Stimulated activated CD4-positive, alpha-beta T cell treated with anti-CD3 and anti-CD28 coated beads, TNF-alpha, amount 100 ng/mL, for 1 hour (primary cell): ENCODE data around the gene EGFL7.
A peak's percentile ranks its signal among the peaks of the same experiment; 100 is the strongest.

Experiments
- DNase-seq, 3 donors: peaks; one replicate each; pipeline ENCODE4 v3.0.0-alpha.2; 2020; ENCODE audit warnings: low read depth in 3 of 3, low spot score in 1 of 3

EGFL7 gene

DNA sequence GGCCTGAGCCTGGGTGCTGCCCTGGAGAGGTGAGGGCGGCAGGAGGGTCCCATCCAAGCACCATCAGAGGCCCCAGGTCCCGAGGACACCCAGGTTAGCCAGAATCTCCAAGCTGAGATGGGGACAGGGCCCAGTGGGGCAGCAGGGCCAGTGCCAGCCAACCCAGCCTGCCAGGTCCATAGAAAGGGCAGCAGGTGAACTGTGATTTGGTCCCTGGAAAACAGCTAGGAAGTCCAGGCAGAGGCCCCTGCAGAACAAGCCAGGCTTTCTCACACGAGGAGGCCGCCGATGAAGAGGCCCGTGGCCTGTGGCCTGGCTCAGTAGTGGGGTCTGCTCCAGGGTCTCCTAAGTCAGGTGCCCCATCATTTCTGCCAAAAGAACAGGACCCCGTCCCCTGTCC, 22.5 kb downstream of the EGFL7 start:
- DNase-seq, result no peak

DNA sequence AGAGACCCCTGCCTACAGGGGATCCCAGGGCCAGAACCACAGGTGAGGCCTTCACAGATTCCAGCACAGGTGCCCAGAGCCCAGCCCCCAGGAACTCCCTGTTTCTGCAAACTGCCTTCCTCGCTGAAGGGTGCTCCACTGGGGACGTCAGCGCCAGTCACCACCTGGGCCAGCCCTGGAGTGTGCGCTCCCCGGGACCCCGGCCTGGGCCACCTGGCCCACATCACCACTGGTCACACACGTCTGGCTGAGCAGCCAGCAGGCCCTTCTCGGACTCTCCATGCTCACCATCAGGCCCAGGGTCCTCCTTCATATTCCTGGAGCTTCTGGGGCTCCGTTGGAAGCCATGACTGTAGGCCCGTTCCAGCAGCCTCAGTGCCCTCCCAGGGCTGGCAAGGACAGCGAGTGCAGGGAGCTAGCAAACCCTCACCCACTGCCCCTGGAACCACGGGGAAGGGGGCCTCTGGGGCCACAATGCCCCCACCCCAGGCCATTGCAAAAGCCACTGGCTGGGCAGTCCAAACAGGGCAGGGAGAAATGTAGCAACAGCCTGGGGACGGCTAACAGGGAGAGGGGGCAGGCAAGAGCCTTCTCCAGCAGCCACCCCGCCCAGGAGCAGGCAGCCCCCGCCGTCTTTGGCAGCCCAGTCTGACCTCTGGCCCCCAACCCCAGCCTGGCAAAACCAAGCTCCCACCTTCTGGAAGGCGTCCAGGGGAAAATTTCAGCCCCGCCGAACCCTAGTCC, 23.2 kb downstream of the EGFL7 start:
- DNase-seq, result no peak

DNA sequence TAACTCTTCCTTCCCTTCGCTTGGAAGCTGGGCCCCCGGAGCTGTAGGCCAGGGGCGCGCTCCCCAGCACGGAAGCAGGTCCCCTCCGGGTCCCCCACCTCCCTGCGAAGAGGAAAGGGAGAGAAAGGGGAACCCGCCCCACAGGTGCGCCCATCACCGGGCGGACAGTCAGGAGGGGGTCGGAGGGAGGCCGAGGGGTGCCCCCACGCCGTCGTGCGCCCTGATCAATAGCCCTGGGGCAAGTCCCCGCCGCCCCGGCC, 23.7 kb downstream of the EGFL7 start:
- DNase-seq, result no peak

DNA sequence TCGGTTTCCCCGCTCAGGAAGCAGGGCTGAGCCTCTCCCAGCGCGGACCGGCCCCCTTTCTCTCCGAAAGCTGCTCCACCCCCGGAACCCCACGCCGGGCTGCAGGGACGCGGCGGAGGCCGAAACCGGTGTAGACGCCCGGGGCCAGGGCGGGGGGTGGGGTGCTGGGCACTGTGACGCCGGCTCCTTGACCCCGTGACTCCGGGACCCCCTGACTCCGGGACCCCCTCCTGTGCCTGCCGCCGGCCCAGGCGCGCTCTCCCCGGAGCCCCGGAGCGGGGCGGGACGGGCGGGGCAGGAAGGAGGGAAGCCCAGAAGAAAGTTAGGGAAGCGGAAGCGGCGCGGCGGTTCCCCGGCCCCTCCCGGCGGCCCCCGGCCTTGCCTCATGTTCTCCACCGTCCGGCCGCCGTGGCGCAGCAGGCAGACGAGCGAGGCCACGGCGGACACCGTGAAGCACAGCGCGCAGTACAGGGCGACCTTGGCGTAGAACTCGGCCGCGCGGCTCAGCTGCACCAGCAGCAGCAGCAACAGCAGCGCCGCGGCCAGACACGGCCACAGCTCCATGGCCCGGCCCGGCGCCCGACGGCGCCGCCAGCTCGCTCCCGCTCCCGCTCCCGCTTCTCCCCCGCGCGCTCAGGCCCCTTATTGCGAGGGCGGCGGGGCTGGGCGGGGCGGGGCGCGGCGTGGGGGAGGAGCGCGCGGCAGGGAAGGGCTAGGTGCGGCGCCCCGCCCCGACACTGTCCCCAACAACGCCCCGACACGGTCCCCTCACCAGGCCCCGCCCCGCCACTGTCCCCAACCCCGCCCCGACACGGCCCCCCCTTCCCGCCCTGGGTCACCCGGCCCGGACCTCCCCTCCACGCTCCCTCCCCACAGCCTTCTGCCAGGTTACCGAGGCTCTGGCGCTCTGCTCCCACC, 24.3 kb downstream of the EGFL7 start, which contains the start of gene AGPAT2:
Gene AGPAT2, minus strand, starts transcription at position 664 of the 918 bp plus-strand sequence. Its CDS starts 100 bp downstream, at position 564.
- peak in 2 of 3 donors; percentile 21 to 54 for DNase-seq

DNA sequence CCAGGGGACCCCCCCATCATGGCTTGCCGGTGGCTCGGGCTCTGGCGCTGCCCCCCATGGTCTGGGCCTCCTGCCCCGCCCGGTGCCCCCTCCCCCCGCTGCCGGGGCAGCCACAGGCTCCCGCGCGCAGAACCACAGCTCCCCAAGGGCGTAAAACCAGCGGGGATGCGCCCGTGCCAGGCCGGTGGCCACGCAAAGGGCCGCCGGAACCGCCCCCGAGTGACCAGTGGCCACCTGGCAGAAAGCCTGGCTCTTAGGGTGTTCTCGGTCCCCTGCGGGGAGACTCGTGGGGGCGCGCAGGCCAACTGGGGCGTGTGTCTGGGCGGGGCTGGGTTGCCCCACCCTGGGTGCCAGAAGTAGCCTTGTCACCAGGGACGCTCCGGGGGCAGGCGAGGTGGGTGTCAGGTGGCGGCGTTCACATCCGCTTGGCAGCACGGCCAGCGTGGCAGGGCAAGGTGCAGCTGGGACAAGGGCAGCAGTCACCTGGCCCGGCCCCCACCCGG, 25.1 kb downstream of the EGFL7 start:
- DNase-seq, result no peak

DNA sequence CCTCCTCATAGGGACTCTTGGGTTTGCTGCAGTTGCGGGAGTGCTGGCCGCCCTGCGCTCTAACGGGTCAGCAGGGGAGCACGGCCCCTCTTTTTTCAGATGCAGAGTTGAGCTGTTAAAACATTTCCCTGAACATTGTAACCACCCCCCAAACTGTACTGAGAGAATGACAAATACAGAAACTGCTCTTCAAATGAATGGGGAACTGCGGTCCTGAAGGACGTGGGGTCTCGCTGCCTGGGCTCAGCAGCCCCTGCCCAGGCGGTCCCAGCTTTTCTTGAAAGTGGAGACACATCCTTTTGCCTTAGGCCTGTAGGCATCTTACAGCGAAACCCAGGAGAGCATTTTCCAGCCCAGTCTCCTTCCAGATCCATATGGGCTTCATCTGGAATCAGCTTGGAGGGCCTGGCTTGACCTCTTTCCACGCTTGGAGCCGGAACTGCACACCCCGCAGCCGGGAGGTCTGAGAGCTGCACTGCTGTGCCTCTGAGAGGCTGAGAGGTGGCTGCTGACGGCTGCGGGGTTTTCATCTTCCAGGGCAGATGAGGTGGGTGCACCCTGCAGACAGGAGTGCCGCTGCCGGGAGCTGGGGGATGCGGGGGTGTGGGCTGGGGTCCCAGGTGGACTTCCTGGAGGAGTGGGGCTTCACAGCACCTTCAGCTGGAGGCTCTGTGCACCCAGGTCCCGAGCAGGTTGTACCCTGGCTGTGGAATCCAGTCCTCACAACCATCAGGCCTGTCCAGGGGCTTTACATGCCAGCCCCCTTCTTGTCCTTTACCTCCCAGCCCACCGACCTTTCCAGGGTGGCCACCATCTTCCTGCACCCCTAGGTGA, 25.8 kb downstream of the EGFL7 start:
- no peak for DNase-seq

DNA sequence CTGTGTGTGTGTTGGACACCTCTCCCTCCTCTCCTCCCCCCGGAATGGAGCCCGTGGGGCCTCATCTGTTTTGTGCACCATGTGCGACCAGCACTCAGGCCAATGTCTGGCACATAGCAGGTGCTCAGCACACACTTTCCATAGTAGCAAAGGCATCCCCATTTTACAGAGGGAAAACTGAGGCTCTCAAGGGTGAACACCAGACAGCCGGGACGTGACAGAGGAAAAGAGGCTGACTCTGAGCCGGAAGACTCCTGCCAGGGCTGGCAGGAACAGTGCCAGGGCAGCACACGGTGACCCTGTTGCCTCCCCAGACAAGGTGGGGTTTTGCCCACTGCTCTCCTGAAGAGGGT, 26.4 kb downstream of the EGFL7 start:
- no peak for DNase-seq

DNA sequence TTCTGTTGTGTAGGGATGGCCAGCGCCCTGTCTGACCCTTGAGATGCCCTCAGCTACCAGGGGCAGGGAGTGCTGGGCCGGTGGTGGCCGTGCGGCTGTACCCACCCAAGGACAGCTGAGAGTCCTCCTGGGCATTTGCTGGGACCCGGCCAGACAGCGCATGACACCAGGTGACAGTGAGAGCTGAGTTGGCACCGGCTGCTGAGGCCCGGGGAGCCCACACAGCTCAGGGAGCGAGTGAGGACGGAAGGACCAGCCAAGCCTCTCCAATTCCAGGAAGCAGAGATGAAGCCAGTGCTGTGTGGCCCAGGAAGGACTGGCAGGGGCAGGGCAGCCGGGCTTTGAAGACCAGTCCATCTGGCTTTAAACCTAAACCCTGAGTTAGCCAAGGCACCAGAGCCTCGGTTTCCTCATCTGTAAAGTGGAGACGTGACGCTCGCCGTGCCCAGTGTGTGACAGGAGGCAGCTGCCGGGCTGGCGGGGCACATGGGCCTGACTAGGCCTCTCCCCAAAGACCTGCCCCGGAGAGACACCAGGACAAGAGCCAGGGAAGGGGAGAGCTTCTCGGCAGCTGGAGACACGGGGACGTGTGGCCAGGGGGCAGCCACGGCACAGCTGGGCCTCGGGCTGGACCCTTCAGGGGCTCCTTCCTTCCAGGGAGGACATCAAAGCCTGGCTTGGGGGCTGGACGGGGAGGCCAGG, 27.5 kb downstream of the EGFL7 start:
- DNase-seq, result no peak

DNA sequence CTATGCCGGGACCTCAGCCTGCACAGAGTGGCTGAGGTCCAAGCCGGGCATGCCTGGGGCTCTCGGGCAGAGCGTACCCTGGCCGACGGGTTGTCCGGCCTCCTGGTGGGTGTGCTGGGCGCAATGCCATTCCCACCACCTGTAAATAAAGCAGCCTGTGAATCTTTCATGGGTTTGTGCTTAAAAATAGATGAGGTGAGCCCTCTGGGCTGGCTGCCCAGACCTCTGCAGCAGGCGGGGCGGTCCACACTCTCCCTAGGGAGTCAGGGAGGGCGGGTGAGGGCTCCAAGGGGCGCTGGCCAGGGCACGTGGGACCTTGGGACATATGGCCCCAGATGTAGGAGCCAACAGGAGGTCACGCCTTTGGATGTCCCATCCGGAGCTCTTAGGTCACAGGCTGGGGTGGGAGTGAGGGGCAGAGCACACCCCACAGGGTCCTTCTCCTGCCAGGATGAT, 28.1 kb downstream of the EGFL7 start:
- DNase-seq, result no peak

DNA sequence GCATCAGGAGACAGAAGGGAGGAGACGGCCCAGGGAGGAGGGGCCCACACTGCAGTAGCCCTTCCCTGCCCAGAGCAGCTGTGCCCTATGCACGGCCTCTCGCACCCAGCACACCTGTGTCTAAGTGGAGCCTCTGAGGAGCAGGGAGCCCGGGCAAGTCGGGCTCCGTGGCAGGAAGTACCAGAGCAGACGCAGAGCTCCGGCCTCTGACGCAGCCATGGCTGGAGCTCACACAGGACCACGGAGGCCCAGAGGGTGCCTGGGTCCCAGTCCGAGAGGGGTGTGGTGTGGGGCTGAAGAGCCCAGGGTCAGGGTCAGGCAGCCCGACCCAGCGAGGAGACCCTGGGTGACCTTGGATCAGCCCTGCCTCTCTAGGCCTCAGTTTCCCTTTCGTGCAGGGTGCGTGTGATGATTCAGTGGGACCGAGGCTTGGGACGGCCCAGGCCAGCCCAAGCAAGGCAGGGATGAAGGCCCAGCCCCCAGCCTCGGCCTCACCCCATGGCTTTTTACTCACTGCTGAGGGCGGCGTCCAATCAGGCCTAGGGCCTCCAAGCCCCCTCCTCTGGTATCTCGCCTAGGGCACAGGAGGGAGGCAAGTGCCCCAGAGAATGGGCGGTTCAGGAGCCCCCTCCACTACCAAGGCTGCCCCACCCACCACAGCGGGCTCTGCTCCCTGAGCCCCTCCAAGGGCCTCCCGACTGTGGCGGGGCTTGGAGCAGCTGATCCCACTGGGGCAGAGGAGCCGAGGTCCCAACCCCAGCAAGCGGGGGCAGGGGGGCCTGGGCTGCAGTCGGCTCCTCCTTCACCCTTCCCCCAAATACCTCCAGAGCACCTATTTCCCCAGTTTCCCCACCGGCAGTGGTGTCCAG, 28.8 kb downstream of the EGFL7 start:
- DNase-seq, result no peak

DNA sequence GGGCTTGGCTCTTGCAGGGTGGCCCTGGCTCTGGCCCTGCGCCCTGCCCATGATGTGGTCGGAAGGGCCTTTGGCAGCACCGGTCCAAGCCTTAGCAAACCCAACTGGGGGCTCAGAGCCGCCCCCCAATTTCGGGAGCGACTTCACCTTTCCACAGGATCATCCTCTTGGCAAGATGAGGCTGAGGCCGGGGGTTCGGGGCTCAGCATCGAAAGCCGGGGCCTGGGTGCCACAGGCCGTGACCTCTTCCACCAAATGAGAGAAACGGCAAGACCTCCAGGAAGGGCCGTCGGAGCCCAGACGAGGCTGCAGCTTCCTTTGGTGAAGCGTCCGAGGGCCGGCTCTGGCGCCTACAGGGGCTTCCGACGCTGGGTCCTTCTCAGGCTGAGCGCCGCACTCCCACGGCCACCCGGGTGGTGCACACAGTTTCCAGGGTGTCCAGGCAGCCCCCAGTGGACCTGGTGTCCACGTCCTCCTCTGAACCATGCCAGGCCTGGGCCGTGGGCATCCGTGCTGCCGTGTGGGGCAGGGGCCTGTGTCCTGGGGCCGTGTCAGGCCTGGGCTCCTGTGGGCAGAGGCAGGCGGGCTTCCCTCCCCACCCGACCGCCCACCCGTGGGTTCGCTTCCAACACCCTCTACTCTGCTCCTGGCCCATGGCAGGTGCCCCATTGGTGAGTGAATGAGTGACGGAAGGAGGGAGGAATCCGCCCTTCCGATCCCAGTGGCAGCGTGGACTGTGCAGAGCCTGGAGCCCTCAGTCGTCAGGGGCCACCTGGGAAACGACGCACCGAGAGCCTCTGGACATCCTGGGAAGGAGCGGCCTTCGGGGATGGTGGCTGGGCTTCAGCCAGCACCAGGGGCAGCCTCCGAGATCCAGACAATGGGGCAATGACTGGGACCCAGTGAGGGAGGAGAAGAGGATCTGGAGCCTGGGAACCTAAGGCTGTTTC, 29.7 kb downstream of the EGFL7 start:
- no peak for DNase-seq

DNA sequence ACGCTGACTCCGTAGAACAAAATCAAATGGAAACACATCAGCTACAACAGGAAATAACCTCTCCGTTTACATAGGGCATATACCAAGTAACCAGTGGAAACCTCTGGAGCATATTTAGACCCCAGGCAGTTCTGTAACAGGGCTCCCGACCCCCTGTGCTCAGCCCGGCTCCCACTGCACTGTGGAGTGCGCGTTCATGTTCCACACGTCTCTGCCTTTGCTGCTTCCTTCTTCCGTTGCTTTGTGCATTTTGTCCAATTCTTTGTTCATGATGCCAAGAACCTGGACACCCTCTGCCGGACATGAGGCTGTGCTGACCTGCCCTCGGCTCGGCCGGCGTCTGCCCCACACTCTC, 30.4 kb downstream of the EGFL7 start:
- DNase-seq, result no peak

DNA sequence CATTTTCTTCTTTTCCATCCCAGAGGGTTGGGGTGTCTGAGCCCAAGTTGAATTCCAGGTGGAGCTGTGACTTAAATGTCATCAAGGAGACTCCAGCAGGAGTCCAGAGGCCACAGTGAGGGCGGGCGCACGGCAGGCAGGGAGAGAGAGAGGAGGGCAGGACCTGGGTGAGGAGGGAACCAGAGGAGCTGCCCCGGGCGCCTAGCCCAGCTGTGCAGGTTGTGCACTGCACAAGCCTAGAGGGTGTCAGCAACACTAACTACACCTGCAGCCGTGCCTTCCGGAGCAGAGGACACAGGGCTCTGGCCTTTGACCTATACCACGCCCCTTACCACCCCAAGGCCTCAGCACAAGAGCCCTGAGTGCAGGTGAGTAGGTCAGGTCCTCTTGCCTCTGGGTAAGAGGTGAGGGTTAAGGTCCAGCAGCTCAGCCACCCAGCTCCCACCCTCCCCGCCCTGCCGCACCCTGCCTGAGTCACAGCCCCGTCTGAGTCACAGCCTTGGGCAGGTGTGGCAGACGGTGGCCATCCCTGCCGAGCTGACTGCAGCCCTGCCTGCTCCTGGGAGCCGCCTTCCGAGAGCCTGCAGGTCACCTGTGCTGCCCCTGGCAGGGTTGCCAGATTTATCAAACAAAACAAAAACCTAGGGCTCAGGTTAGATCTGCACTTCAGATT, 30.9 kb downstream of the EGFL7 start:
- no peak for DNase-seq

DNA sequence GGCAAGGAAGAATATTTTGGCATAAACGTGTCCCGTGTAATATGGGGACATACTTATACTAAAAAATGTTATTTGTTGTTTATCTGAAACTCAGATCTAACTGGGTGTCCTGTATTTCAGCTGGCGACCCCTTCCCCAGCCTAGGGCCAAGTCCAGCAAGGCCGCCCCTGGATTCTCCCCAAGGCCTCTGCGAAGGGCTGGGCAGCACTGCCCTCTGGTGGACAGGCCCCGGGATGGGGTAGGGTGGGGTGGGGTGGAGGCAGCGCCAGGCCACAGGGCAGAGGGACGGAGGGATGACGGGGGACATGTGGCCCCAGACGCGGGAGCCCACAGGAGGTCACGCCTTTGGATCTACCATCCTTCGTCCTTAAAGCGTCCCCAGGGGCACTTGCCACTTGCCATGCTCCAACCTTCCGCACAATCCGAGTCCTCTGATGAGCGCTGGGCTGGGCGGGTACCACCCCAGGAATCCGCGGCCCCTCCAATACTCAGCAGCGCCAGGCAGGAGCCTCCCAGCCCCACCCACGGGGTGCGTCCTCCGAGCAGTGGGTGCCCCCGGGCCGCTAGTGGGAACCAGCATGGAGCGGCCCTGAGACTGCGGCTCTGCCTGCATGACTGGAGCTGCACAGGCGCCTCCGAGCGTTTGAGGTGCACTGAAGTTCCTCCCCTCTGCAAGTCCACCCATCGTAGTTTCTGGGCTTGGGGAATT, 31.6 kb downstream of the EGFL7 start:
- no peak for DNase-seq

DNA sequence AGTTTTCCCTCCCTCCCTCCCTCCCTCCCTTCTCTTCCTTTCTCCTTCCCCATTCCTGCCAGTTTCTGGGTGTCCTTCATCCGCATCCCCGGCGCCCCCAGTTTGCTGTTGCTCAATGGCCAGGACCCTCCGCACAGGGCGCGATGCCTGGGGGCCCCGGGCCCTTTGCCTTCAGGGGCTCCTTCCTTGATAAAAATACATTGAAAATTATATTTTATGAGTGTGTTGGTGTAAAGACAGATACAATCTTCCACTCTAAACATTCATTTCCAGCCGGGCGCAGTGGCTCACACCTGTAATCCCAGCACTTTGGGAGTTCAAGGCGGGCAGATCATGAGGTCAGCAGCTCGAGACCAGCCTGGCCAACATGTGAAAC, 32.1 kb downstream of the EGFL7 start:
- no peak for DNase-seq

DNA sequence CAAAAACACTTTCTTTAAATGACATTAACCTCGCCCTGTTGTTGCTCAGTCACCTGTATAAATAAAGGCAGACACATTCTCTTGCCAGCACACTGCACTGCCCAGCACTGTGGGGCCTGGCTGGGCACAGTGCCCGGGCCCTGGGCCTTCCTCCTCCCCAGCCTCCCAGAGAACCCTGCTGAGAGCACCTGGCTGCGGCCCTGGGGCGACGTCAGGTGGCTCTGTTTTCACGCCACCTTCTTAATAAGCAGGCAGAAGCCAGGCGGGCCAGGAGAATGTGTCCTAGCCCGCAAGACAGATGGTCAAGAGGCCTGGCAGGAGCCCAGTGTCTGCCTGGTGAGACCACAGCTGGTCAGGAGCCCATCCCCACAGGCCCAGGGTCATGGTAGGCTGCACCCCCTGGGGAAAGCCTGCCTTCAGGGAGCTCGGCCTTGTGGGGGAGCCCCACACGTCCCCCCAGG, 32.7 kb downstream of the EGFL7 start:
- no peak for DNase-seq

DNA sequence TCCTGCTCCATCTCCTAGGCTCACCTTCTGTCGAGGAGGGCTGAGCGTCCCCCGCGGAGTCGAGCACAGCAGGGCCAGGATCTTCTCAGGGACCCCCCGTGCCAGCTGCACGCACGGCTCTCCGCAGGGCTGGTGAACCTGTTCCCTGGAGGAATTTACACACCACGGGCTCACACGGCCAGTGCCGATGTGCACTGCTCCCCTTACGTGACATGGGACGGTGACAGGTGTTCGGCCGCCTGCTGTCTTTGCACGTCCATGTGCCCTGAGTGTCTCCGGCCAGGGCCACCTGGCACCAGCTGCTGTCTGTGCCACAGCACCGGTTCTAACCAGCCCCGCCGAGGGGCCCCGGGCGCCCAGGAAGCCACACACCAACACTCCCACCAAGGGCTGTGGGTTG, 33.2 kb downstream of the EGFL7 start:
- DNase-seq, result no peak

DNA sequence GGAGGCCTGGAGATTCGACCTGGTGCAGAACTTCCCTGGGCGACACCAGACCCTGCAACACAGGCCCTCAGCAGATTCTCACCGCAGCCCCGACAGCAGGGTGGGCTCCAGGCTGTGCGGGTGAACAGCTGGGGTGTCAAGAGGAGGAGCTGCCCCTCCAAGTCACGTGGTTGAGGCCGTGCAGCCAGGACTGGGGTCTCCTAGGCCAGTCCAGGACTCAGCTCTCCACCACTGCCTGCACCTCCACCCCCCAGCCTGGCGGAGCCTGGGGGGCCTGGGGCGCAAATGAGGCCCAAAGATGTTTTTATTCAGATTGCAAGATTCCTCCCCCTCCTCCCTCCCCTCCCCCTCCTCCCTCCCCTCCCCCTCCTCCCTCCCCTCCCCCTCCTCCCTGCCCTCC, 33.8 kb downstream of the EGFL7 start:
- DNase-seq, result no peak
